ENCODE results near the gene EHBP1L1. TPM values are rescaled to one million over a fixed set of nuclear protein-coding genes. Genes with fewer than 3 reads are reported as not detected.
A peak's percentile ranks its signal among the peaks of the same experiment; 100 is the strongest.

The EHBP1L1 gene
- 100 to 1,000 TPM; 286 to 395 TPM for total RNA-seq

DNA sequence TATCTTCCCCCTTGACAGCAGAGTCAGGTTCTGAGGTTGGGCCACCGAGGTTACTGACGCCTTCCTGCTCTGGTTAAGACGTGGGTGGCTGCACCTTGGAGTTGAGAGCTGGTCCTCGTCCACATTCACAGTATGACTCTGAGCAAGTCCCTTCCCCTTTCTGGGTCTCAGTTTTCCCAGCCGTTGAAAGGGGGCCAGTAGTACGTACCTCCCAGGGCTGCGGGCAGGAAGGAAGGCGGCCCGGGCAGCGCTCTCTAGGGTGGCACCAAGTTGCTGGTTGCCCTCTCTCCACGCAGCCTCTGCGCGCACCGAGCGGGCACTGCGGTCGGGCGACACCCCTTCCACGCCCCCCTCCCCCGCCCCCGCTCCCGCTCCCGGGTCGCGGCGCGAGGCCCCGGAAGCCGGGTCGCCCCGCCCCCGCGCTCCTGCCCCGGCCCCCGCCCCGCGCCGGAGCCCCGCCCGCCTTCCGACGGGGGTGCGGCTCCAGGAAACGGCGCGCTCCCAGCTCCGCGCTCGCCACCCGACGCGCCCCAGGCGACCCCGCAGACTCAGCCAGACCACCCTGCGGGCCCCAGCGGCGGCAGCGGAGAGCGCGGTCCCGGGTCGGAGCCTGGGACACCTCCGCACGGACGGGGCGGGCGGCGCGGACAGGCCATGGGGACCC is at the start of gene EHBP1L1:
Gene EHBP1L1, plus strand, starts transcription at position 486 of the 664 bp plus-strand sequence. CDS start 250 bp downstream, outside the sequence.
- H3K4me1 ChIP-seq (ENCODE audit: control insufficient read depth in 1 of 2, low read depth in 2 of 2) = peaks cover 37 to 59% of the 10 kb centered on the region in 2 donors
- peak within 1 kb of the TSS; percentile 93 for H3K4me3 ChIP-seq
- H3K9me3 ChIP-seq = no peaks in the 10 kb centered on the region
- H3K27me3 ChIP-seq (replicated peaks; ENCODE audit: insufficient read depth) = no peaks in the 10 kb centered on the region
- no peak for DNase-seq (ENCODE audit: low spot score)
- no peak for ATAC-seq (ENCODE audit: insufficient number of reproducible peaks, low FRiP score, low read depth)
- no peak for TF ChIP-seq CTCF (IDR thresholded peaks at IDR 0.05)
- H3K27ac ChIP-seq = peak within 1 kb of the TSS; percentile 96 to 97
- H3K36me3 ChIP-seq = peaks cover 16% of the 10 kb centered on the region

DNA sequence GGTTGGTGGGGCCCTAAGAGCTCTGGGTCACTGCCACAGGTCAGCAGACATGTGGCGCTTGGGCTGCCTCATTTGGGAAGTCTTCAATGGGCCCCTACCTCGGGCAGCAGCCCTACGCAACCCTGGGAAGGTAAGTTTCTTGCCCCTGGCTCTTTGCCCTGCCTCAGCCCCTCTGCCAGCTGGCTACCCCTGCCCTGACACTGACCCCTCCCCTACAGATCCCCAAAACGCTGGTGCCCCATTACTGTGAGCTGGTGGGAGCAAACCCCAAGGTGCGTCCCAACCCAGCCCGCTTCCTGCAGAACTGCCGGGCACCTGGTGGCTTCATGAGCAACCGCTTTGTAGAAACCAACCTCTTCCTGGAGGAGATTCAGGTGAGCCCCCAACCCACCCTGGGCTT is 49.1 kb upstream of the EHBP1L1 start:
- DNase-seq (ENCODE audit: low spot score) = no peak
- Histone ChIP-seq H3K9me3 (no peaks in the 10 kb centered on the region), H3K4me3 (no peak overlapping the region), H3K36me3 (peaks cover 24% of the 10 kb centered on the region), H3K27me3 (replicated peaks; ENCODE audit: insufficient read depth) (no peaks in the 10 kb centered on the region), H3K4me1 (ENCODE audit: control insufficient read depth in 1 of 2, low read depth in 2 of 2) (peaks cover 14 to 26% of the 10 kb centered on the region in 2 donors), H3K27ac (no peak overlapping the region)
- no peak for ATAC-seq (ENCODE audit: insufficient number of reproducible peaks, low FRiP score, low read depth)
- TF ChIP-seq CTCF (IDR thresholded peaks at IDR 0.05) = no peak

DNA sequence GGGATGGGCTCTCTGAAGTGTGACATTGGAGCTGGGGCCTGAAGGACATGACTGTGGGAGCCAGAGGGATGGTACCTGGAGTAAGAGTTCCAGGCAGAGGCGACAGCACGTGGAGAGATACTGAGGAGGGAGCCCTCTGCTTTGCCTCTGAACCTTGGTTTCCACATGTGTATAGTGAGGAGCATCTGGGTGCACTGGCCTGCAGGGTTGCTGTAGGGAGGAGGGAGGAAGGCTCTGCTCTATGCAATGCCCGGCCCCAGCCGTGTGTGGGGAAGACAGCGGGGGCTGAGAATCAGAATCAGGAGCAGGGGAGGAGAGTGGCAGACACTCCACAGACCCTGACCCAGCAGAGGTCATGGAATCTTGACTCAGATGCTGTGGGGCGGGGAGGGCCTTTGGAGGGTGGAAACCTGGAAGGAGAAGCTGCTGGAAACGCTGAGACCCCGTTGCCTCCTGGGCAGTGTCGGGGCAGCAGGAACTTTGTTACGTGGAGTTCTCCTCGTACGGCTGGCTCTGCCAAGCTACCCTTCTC is 47.0 kb upstream of the EHBP1L1 start:
- no peak for TF ChIP-seq CTCF (IDR thresholded peaks at IDR 0.05)
- H3K36me3 ChIP-seq = peaks cover 41% of the 10 kb centered on the region

GRCh38 chr11:65529475-65530156 is 46.2 kb upstream of the EHBP1L1 start:
- no peaks in the 10 kb centered on the region for H3K9me3 ChIP-seq
- H3K4me3 ChIP-seq = no peak overlapping the region
- H3K36me3 ChIP-seq = peaks cover 41% of the 10 kb centered on the region
- no peak overlapping the region for H3K27ac ChIP-seq
- TF ChIP-seq CTCF (IDR thresholded peaks at IDR 0.05) = no peak
- H3K4me1 ChIP-seq (ENCODE audit: control insufficient read depth in 1 of 2, low read depth in 2 of 2) = peaks cover 7 to 18% of the 10 kb centered on the region in 2 donors
- H3K27me3 ChIP-seq (replicated peaks; ENCODE audit: insufficient read depth) = no peaks in the 10 kb centered on the region
- DNase-seq (ENCODE audit: low spot score) (no peak), ATAC-seq (ENCODE audit: insufficient number of reproducible peaks, low FRiP score, low read depth) (no peak)

More for the DNA sequence above, 47.0 kb upstream of the EHBP1L1 start:
- no peak overlapping the region for H3K27ac ChIP-seq
- H3K4me3 ChIP-seq = no peak overlapping the region
- H3K9me3 ChIP-seq = no peaks in the 10 kb centered on the region
- DNase-seq (ENCODE audit: low spot score) = no peak
- no peaks in the 10 kb centered on the region for H3K27me3 ChIP-seq (replicated peaks; ENCODE audit: insufficient read depth)
- ATAC-seq (ENCODE audit: insufficient number of reproducible peaks, low FRiP score, low read depth) = no peak
- peaks cover 12 to 25% of the 10 kb centered on the region in 2 donors for H3K4me1 ChIP-seq (ENCODE audit: control insufficient read depth in 1 of 2, low read depth in 2 of 2)

- H3K4me3 ChIP-seq = no peak overlapping the region
- H3K9me3 ChIP-seq = no peaks in the 10 kb centered on the region
- peaks cover 7 to 18% of the 10 kb centered on the region in 2 donors for H3K4me1 ChIP-seq (ENCODE audit: control insufficient read depth in 1 of 2, low read depth in 2 of 2)
- TF ChIP-seq CTCF (IDR thresholded peaks at IDR 0.05) = no peak
- H3K27ac ChIP-seq = no peak overlapping the region
- peaks cover 42% of the 10 kb centered on the region for H3K36me3 ChIP-seq
- no peak for DNase-seq (ENCODE audit: low spot score)
- ATAC-seq (ENCODE audit: insufficient number of reproducible peaks, low FRiP score, low read depth) = no peak
- H3K27me3 ChIP-seq (replicated peaks; ENCODE audit: insufficient read depth) = no peaks in the 10 kb centered on the region
These were observed 45.7 kb upstream of the EHBP1L1 start for GRCh38 chr11:65530157-65530496.
